GM23338 (cell line): Measurements from ENCODE around the gene TMEM120B. TPM values are rescaled to one million over a fixed set of nuclear protein-coding genes. Genes with fewer than 3 reads are reported as not detected.

Experiments
- ATAC-seq: fragments of 200-7000 bp; cut with Tn5 transposase; 3 replicates; pipeline ENCODE4 v1.9.1; 2020
- DNase-seq: peaks from one replicate; pipeline ENCODE4 v3.0.0-alpha.2; 2015; ENCODE audit warnings: low spot score
- H2AFZ ChIP-seq: fragments of 200-600 bp; sonication (generic); 2 replicates; pipeline ENCODE4 v1.8.0; 2016; ENCODE audit warnings: antibody characterized with exemption, mild to moderate bottlenecking, moderate library complexity
- H3F3A ChIP-seq: fragments of 200-600 bp; sonication (generic); replicated peaks from 2 replicates; pipeline ENCODE4 v1.8.0; 2017; ENCODE audit warnings: antibody characterized with exemption, mixed run types, low read depth
- H3K27ac ChIP-seq: fragments of 200-600 bp; sonication (generic); 2 replicates; pipeline ENCODE4 v1.6.1; 2016; ENCODE audit warnings: low read depth
- H3K27me3 ChIP-seq: fragments of 200-600 bp; sonication (generic); 2 replicates; pipeline ENCODE4 v1.8.0; 2016; ENCODE audit warnings: mild to moderate bottlenecking, mixed run types, moderate library complexity; ENCODE audit not compliant: insufficient read depth
- H3K36me3 ChIP-seq: fragments of 200-600 bp; sonication (generic); 2 replicates; pipeline ENCODE4 v1.8.0; 2016; ENCODE audit warnings: mild to moderate bottlenecking; ENCODE audit not compliant: insufficient read depth
- H3K4me1 ChIP-seq: fragments of 200-600 bp; sonication (generic); 2 replicates; pipeline ENCODE4 v1.8.0; 2016; ENCODE audit warnings: mild to moderate bottlenecking, moderate library complexity; ENCODE audit not compliant: insufficient read depth
- H3K4me2 ChIP-seq: fragments of 200-600 bp; sonication (generic); 2 replicates; pipeline ENCODE4 v1.7.1; 2017; ENCODE audit warnings: mixed run types
- H3K4me3 ChIP-seq: fragments of 200-600 bp; sonication (generic); 2 replicates; pipeline ENCODE4 v1.6.1; 2016; ENCODE audit warnings: mixed run types
- H3K79me2 ChIP-seq: fragments of 200-600 bp; sonication (generic); replicated peaks from 2 replicates; pipeline ENCODE4 v1.8.0; 2017; ENCODE audit warnings: mild to moderate bottlenecking; ENCODE audit not compliant: insufficient read depth
- H3K9me2 ChIP-seq: fragments of 200-600 bp; sonication (generic); 2 replicates; pipeline ENCODE4 v1.8.0; 2017; ENCODE audit not compliant: insufficient read depth
- H4K20me1 ChIP-seq: fragments of 200-600 bp; sonication (generic); replicated peaks from 2 replicates; pipeline ENCODE4 v1.8.0; 2017; ENCODE audit warnings: mild to moderate bottlenecking; ENCODE audit not compliant: insufficient read depth
- H3K27ac Mint-ChIP-seq: 2 replicates; pipeline ENCODE4 v1.8.0; 2020; ENCODE audit warnings: inconsistent platforms, mild to moderate bottlenecking, moderate library complexity, mixed read lengths
- H3K27me3 Mint-ChIP-seq: 3 replicates; pipeline ENCODE4 v1.8.0; 2022; ENCODE audit warnings: low read depth, mild to moderate bottlenecking, moderate library complexity, mixed read lengths, inconsistent platforms; ENCODE audit not compliant: insufficient read depth, poor library complexity
- H3K36me3 Mint-ChIP-seq: 3 replicates; pipeline ENCODE4 v1.8.0; 2021; ENCODE audit warnings: low read depth, mild to moderate bottlenecking, inconsistent platforms, moderate library complexity, mixed read lengths
- H3K4me1 Mint-ChIP-seq: 3 replicates; pipeline ENCODE4 v1.8.0; 2020; ENCODE audit warnings: mild to moderate bottlenecking, inconsistent platforms, mixed read lengths
- H3K4me3 Mint-ChIP-seq: 3 replicates; pipeline ENCODE4 v1.8.0; 2021; ENCODE audit warnings: moderate library complexity, mild to moderate bottlenecking, inconsistent platforms, mixed read lengths
- H3K9me3 Mint-ChIP-seq: 3 replicates; pipeline ENCODE4 v1.8.0; 2020; ENCODE audit warnings: moderate library complexity, mild to moderate bottlenecking, inconsistent platforms, mixed read lengths
- CREB1 ChIP-seq: fragments of 250-450 bp; sonication (Bioruptor Pico); IDR thresholded peaks from 2 replicates; pipeline ENCODE4 v1.5.0; 2020; ENCODE audit warnings: low read depth, mild to moderate bottlenecking, moderate library complexity
- EZH2 ChIP-seq: fragments of 200-600 bp; sonication (generic); IDR thresholded peaks from one replicate; pipeline ENCODE4 v1.8.0; 2017; ENCODE audit warnings: antibody characterized with exemption, mild to moderate bottlenecking, low read depth; ENCODE audit not compliant: unreplicated experiment
- EZH2phosphoT487 ChIP-seq: fragments of 200-600 bp; sonication (generic); IDR thresholded peaks from one replicate; pipeline ENCODE4 v1.8.1; 2018; ENCODE audit warnings: antibody characterized with exemption; ENCODE audit not compliant: unreplicated experiment
- JUNB ChIP-seq: IDR thresholded peaks from one replicate; pipeline ENCODE4 v1.6.1; 2016; ENCODE audit warnings: antibody characterized with exemption; ENCODE audit not compliant: unreplicated experiment
- NANOG ChIP-seq: IDR thresholded peaks from 2 replicates; pipeline ENCODE4 v1.6.1; 2016; ENCODE audit warnings: antibody characterized with exemption, borderline replicate concordance
- POLR2AphosphoS5 ChIP-seq: IDR thresholded peaks from 2 replicates; pipeline ENCODE4 v1.6.1; 2016; ENCODE audit warnings: antibody characterized with exemption, low read depth
- REST ChIP-seq: IDR thresholded peaks from one replicate; pipeline ENCODE4 v1.6.1; 2018; ENCODE audit warnings: antibody characterized with exemption; ENCODE audit not compliant: unreplicated experiment
- STAT1 ChIP-seq: IDR thresholded peaks from one replicate; pipeline ENCODE4 v1.6.1; 2016; ENCODE audit warnings: antibody characterized with exemption; ENCODE audit not compliant: unreplicated experiment
- ZNF114 ChIP-seq: fragments of 250-450 bp; sonication (Bioruptor Pico); IDR thresholded peaks from 2 replicates; pipeline ENCODE4 v1.5.0; 2020; ENCODE audit warnings: mild to moderate bottlenecking, moderate library complexity
- ZNF331 ChIP-seq: fragments of 250-450 bp; sonication (Bioruptor Pico); IDR thresholded peaks from 2 replicates; pipeline ENCODE4 v1.5.0; 2020; ENCODE audit warnings: low read depth, mild to moderate bottlenecking, moderate library complexity
- ZNF462 ChIP-seq: fragments of 250-450 bp; sonication (Bioruptor Pico); IDR thresholded peaks from 2 replicates; pipeline ENCODE4 v1.5.0; 2020; ENCODE audit warnings: mild to moderate bottlenecking, moderate library complexity
- polyA plus RNA-seq: library from polyadenylated mRNA; unstranded; fragments of >200 nt; fragmentation: Nextera tagmentation; extraction: Ambion mirVana; gene quantifications from 2 replicates; pipeline ENCODE4 v1.2.1, GENCODE V29; 2016
- total RNA-seq: library from RNA; depleted of rRNA; stranded (reverse); fragments of >200 nt; shearing (Covaris generic); gene quantifications from 2 replicates; pipeline ENCODE4 v1.2.3, GENCODE V29; 2014

The TMEM120B gene
- total and polyA plus RNA-seq, 2 experiments from 2014 or later: 15.0 to 36.0 TPM

- no peak for TF ChIP-seq REST
- TF ChIP-seq POLR2AphosphoS5: no peak
- TF ChIP-seq EZH2: no peak
- no peak for TF ChIP-seq ZNF331 (CRISPR knock-in tag)
Observed at GRCh38 chr12:121766290-121767039, 53.9 kb downstream of the TMEM120B start (continued).

- Histone ChIP-seq H3K27me3 (no peaks in the 10 kb centered on the region), H3K36me3 (0 out of 2 replicates have a peak, but pooled peaks cover 3% of the 10 kb centered on the region), H2AFZ (no peak overlapping the region), H4K20me1 (no peaks in the 10 kb centered on the region), H3K4me1 (no peaks in the 10 kb centered on the region), H3F3A (no peaks in the 10 kb centered on the region), H3K4me3 (no peak overlapping the region), H3K27ac (no peak overlapping the region), H3K9me2 (no peaks in the 10 kb centered on the region), H3K79me2 (no peaks in the 10 kb centered on the region), H3K4me2 (no peak overlapping the region)
- Mint-ChIP-seq H3K4me3 (no peak overlapping the region), H3K4me1 (0 out of 3 replicates have a peak, but pooled peaks cover 7% of the 10 kb centered on the region), H3K36me3 (peaks cover 4% of the 10 kb centered on the region; the same call in 2 of the 3 replicates), H3K27me3 (no peaks in the 10 kb centered on the region), H3K27ac (no peak overlapping the region), H3K9me3 (no peaks in the 10 kb centered on the region)
- DNase-seq (no peak), ATAC-seq (no peak)
- TF ChIP-seq EZH2phosphoT487 (no peak), ZNF462 (no peak), POLR2AphosphoS5 (no peak), NANOG (no peak), REST (no peak), STAT1 (no peak), ZNF114 (CRISPR knock-in tag) (no peak), CREB1 (no peak), JUNB (no peak), EZH2 (no peak)
Observed at GRCh38 chr12:121767525-121768016, 55.0 kb downstream of the TMEM120B start.
